Keratinocyte (primary cell): ENCODE results near the gene DNAH3. TPM values are rescaled to one million over a fixed set of nuclear protein-coding genes. Genes with fewer than 3 reads are reported as not detected.
"Not testable (repeated sequence)": the region's sequence is repeated elsewhere in the genome, so short reads cannot be mapped to it uniquely, and the experiment has no call there.

Source experiments
- DNase-seq: peaks from one replicate; pipeline ENCODE4 v3.0.0-alpha.2; 2011; ENCODE audit warnings: low read depth, missing footprints, low spot score
- FAIRE-seq: peaks from 2 replicates; lab custom pipeline; 2011; peaks lifted over from hg19 to GRCh38; lab: Jason Lieb, UNC
- H2AFZ ChIP-seq: 2 replicates; pipeline ENCODE4 v1.6.0; 2012; ENCODE audit warnings: low read length, control low read depth, inconsistent platforms; ENCODE audit not compliant: control insufficient read depth
- H3K27ac ChIP-seq: 2 replicates; pipeline ENCODE4 v1.5.1; 2011; ENCODE audit warnings: low read length; ENCODE audit not compliant: control insufficient read depth, insufficient read depth
- H3K27me3 ChIP-seq: 3 replicates; pipeline ENCODE4 v1.6.0; 2011; ENCODE audit warnings: low read length; ENCODE audit not compliant: control insufficient read depth, insufficient read depth; ENCODE audit errors: extremely low read depth
- H3K36me3 ChIP-seq, 2 experiments: 2 replicates in 1 of 2; 3 replicates in 1 of 2; pipeline ENCODE4 v1.5.1; 2011; ENCODE audit warnings: low read length in 2 of 2, mild to moderate bottlenecking in 1 of 2; ENCODE audit not compliant: control insufficient read depth in 2 of 2, insufficient read depth in 2 of 2; ENCODE audit errors: extremely low read depth in 1 of 2
- H3K4me1 ChIP-seq: 3 replicates; pipeline ENCODE4 v1.5.1; 2011; ENCODE audit warnings: low read length; ENCODE audit not compliant: control insufficient read depth, insufficient read depth; ENCODE audit errors: extremely low read depth
- H3K4me2 ChIP-seq: 3 replicates; pipeline ENCODE4 v1.6.0; 2011; ENCODE audit warnings: low read depth, low read length; ENCODE audit not compliant: control insufficient read depth, insufficient read depth; ENCODE audit errors: extremely low read depth
- H3K4me3 ChIP-seq, 3 experiments: fragments of 200-600 bp in 1 of 3; sonication (generic) in 1 of 3; 2 replicates in 2 of 3; 3 replicates in 1 of 3; pipeline ENCODE4 v1.5.1; 2011 to 2016; ENCODE audit warnings: low read length in 3 of 3, mild to moderate bottlenecking in 3 of 3, control low read depth in 2 of 3, inconsistent platforms in 1 of 3, low read depth in 1 of 3, mixed read lengths in 1 of 3, mixed run types in 1 of 3, moderate library complexity in 1 of 3; ENCODE audit not compliant: control insufficient read depth in 2 of 3, insufficient read depth in 2 of 3; ENCODE audit errors: extremely low read depth in 1 of 3
- H3K79me2 ChIP-seq: 2 replicates; pipeline ENCODE4 v1.6.0; 2012; ENCODE audit warnings: low read length; ENCODE audit not compliant: control insufficient read depth, insufficient read depth
- H3K9ac ChIP-seq: 3 replicates; pipeline ENCODE4 v1.6.0; 2011; ENCODE audit warnings: low read length; ENCODE audit not compliant: control insufficient read depth, insufficient read depth; ENCODE audit errors: extremely low read depth
- H3K9me1 ChIP-seq: 3 replicates; pipeline ENCODE4 v1.6.0; 2011; ENCODE audit warnings: low read length; ENCODE audit not compliant: control insufficient read depth, insufficient read depth; ENCODE audit errors: extremely low read depth
- H3K9me3 ChIP-seq: 2 replicates; pipeline ENCODE4 v1.5.1; 2012; ENCODE audit warnings: low read depth, low read length; ENCODE audit not compliant: control insufficient read depth
- H4K20me1 ChIP-seq: 3 replicates; pipeline ENCODE4 v1.6.0; 2011; ENCODE audit warnings: low read length; ENCODE audit not compliant: control insufficient read depth, insufficient read depth; ENCODE audit errors: extremely low read depth
- CTCF ChIP-seq, 3 experiments: IDR thresholded peaks in 1 of 3; conservative IDR thresholded peaks in 1 of 3; optimal IDR thresholded peaks in 1 of 3; 2 replicates in 2 of 3; 3 replicates in 1 of 3; pipeline versions ENCODE3 to v1.5.1; 2011; ENCODE audit warnings: low read length in 3 of 3, mild to moderate bottlenecking in 3 of 3, moderate library complexity in 2 of 3, control low read depth in 1 of 3, inconsistent platforms in 1 of 3; ENCODE audit not compliant: insufficient read depth in 2 of 3; ENCODE audit errors: extremely low read depth in 1 of 3
- EZH2 ChIP-seq: IDR thresholded peaks from one replicate; pipeline ENCODE4 v1.6.1; 2012; ENCODE audit warnings: inconsistent platforms, mild to moderate bottlenecking, low read length, moderate library complexity
- dilution Hi-C: fragments of 300-500 bp; cut with MboI; formaldehyde crosslinking; loops from one replicate; pipeline ENCODE4 v1.7.0; 2020; ENCODE audit warnings: low sequenced_read_pairs; ENCODE audit not compliant: extremely low pct_ligation_motif_present
- polyA plus RNA-seq, 5 experiments: library from polyadenylated mRNA; depleted of rRNA in 3 of 5; stranded (reverse) in 3 of 5; stranded (forward) in 1 of 5; unstranded in 1 of 5; fragments of >200 nt; gene quantifications; 1 replicate in 1 of 5; 2 replicates in 3 of 5; 3 replicates in 1 of 5; pipeline versions ENCODE4 v1.2.1 to v1.2.3, GENCODE V29; 2011 to 2012; ENCODE audit warnings: missing spikeins in 2 of 5, low read depth in 1 of 5, low replicate concordance in 1 of 5

Gene DNAH3
- polyA plus RNA-seq, 1 donor (not counting 4 experiments of a cell fraction or from before 2014, with no cell fraction given), result 1.2 TPM

GRCh38 chr16:21172650-21173049 is 22.0 kb upstream of the DNAH3 start:
- Histone ChIP-seq H3K27me3 (no peaks in the 10 kb centered on the region), H3K9me1 (no peaks in the 10 kb centered on the region), H3K4me1 (no peaks in the 10 kb centered on the region), H3K9me3 (no peaks in the 10 kb centered on the region), H3K4me3 (no peak overlapping the region), H3K4me2 (no peak overlapping the region), H3K27ac (no peak overlapping the region), H4K20me1 (no peaks in the 10 kb centered on the region), H3K9ac (no peak overlapping the region), H3K36me3 (peaks cover 27 to 33% of the 10 kb centered on the region in 2 experiments), H2AFZ (no peak overlapping the region), H3K79me2 (no peaks in the 10 kb centered on the region)
- TF ChIP-seq EZH2, result no peak
- TF ChIP-seq CTCF (optimal IDR thresholded peaks at IDR 0.05 in 1 of 3, IDR thresholded peaks at IDR 0.05 in 1 of 3, conservative IDR thresholded peaks at IDR 0.05 in 1 of 3; ENCODE audit: extremely low read depth in 1 of 3, insufficient read depth in 2 of 3, low read length in 3 of 3), result no peak
- FAIRE-seq, result no peak
- dilution Hi-C loops, result no loop called here
- DNase-seq, result no peak

GRCh38 chr16:21170116-21170515 is 19.5 kb upstream of the DNAH3 start:
- FAIRE-seq, H3K9me3 ChIP-seq, dilution Hi-C loops, H3K9ac ChIP-seq, H3K9me1 ChIP-seq, H3K4me3 ChIP-seq, H3K27ac ChIP-seq, H2AFZ ChIP-seq, H3K4me1 ChIP-seq, DNase-seq, H3K79me2 ChIP-seq, H3K27me3 ChIP-seq, H4K20me1 ChIP-seq, H3K4me2 ChIP-seq: not testable (repeated sequence)
- H3K36me3 ChIP-seq, result peaks cover 28 to 40% of the 10 kb centered on the region in 2 experiments
